ENCODE data around the gene VCAN.

VCAN gene

DNA sequence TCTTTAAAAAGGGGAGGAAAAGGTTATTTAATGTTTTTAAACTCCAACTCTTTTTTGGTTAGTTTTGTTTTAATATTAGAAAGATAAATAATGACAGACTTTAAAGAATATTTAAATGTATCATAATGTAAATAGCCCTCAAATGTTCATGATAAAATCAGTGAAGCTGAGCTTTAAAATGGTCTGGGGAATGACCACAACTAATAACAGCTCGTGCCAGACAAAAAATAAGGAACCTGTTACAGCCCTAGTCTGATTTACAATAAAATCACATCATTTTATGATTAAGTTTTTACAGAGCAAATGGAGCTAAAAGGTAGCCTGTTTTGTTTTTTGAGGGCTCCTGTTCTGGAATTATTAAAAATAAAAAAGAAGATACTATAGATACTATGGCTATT lies 46.1 kb downstream of the VCAN start:
- DNase-seq (ENCODE audit: low read depth): no peak
- no peak overlapping the region for H3K4me3 ChIP-seq (ENCODE audit: low read length)
- TF ChIP-seq, protein P1, sequence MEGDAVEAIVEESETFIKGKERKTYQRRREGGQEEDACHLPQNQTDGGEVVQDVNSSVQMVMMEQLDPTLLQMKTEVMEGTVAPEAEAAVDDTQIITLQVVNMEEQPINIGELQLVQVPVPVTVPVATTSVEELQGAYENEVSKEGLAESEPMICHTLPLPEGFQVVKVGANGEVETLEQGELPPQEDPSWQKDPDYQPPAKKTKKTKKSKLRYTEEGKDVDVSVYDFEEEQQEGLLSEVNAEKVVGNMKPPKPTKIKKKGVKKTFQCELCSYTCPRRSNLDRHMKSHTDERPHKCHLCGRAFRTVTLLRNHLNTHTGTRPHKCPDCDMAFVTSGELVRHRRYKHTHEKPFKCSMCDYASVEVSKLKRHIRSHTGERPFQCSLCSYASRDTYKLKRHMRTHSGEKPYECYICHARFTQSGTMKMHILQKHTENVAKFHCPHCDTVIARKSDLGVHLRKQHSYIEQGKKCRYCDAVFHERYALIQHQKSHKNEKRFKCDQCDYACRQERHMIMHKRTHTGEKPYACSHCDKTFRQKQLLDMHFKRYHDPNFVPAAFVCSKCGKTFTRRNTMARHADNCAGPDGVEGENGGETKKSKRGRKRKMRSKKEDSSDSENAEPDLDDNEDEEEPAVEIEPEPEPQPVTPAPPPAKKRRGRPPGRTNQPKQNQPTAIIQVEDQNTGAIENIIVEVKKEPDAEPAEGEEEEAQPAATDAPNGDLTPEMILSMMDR (IDR thresholded peaks at IDR 0.05; ENCODE audit: insufficient read depth, low read depth, low read length, missing control alignments): no peak

DNA sequence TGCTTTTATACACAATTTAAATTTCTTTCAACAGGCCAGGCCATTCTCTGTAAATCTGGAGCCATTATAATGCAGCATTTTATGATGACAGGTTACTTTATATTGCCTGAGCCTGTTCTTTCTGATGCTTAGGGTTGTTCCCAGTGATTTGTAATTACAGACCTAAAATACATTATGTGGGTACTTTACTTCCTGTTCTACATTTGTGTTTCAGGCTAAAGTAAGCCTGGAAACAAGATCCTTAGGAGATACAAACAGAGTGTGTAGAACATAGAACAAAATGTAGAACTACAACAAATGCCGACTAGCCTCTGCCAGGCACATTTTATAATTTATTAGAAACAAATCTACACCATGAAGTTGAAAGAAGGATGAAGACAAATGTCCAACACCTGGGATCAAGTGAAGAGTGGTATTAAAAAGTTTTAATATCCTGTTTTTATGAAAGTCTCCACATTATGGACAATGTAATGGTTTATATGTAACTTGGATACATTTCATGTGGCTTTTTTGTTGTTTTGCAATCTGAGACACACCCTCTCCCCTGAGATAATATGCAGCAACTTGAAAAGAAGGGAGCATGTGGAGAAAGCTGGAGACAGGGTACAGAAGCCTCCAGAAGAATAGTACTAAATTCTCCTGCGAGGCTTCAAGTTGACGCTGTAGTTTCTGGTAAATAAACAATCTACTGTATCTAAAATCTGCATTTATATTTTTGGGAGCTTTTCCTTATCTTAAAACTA lies 46.9 kb downstream of the VCAN start:
- TF ChIP-seq, protein P1 (IDR thresholded peaks at IDR 0.05; ENCODE audit: insufficient read depth, low read depth, low read length, missing control alignments): no peak
- DNase-seq (ENCODE audit: low read depth): no peak
- no peak overlapping the region for H3K4me3 ChIP-seq (ENCODE audit: low read length)

DNA sequence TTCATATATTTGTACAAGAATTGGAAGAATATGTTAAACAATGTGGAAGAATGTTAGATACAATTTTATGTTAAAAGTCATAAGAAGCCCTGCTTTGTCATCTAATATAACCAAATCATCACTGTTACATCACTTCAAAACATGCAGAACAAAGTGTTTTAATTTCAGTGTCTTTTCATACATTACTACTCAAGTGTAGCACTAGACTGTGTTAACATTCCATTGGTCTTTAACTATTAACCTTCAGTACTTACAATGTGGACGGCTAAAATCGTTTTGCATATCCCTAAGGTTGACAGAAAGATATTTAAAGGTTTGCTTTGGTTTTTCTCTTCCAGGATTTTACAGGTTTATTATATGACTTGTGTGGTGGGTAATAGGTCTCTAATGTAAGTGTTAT lies 50.9 kb downstream of the VCAN start:
- H3K4me3 ChIP-seq (ENCODE audit: low read length): no peak overlapping the region
- DNase-seq (ENCODE audit: low read depth): no peak
- TF ChIP-seq, protein P1 (IDR thresholded peaks at IDR 0.05; ENCODE audit: insufficient read depth, low read depth, low read length, missing control alignments): no peak

DNA sequence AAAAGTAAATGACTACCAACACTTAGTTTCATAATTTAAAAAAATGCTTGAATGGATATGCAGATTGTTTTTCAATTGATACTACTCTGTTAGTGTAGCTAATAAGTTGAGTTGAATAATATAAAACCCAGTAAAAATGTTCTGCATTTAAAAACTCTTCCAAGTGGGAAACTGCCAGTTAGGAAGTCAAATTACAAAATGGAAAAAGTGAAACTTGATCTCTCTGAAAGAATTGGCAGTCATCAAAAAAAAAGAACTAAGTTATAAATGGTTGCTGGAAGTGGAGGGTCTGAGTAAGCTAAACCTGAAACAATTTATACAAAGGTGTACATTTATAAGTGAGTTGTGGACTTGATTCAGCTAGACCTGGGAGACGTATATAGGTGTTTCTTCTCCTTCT lies 52.4 kb downstream of the VCAN start:
- H3K4me3 ChIP-seq (ENCODE audit: low read length): no peak overlapping the region
- TF ChIP-seq, protein P1 (IDR thresholded peaks at IDR 0.05; ENCODE audit: insufficient read depth, low read depth, low read length, missing control alignments): no peak

DNA sequence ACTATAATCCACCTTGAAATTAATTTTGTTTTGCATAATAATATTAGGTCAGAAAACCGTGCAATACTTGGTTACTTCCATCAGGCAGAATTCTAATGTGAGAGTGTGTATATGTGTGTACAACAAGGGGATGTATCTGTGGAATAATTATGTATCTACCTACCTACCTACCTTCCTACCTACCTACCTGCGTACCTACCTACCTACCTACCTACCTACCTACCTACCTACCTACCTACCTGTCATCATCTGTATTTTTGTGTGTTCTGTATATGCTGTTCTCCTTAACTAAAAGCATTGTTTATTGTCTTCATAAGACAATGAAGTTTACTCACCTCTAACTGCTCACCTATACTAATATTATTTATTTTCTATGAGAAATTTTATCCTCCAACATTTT lies 52.8 kb downstream of the VCAN start:
- TF ChIP-seq, protein P1 (IDR thresholded peaks at IDR 0.05; ENCODE audit: insufficient read depth, low read depth, low read length, missing control alignments): no peak
- no peak overlapping the region for H3K4me3 ChIP-seq (ENCODE audit: low read length)
- no peak for DNase-seq (ENCODE audit: low read depth)

More for the DNA sequence above, 52.4 kb downstream of the VCAN start:
- no peak for DNase-seq (ENCODE audit: low read depth)

DNA sequence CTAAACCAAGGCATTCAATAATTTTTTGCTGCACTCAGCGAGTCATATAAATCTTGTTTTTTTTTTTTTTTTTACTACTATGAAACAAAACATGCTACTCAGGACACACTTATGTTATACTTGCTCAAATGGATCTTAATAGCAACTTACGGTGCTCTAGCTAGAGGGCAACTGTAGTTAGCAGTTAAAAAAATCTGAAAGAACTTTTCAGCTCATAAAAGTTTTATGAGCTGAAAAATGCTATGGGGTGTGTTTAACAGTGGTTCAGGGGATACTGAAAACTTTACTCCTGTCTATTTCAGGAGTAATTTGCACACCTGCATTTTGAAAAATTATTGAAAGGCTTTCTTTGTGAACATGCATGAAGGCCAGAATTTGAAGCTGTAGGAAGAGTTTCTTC lies 53.4 kb downstream of the VCAN start:
- H3K4me3 ChIP-seq (ENCODE audit: low read length): no peak overlapping the region
- TF ChIP-seq, protein P1 (IDR thresholded peaks at IDR 0.05; ENCODE audit: insufficient read depth, low read depth, low read length, missing control alignments): no peak
- DNase-seq (ENCODE audit: low read depth): no peak

DNA sequence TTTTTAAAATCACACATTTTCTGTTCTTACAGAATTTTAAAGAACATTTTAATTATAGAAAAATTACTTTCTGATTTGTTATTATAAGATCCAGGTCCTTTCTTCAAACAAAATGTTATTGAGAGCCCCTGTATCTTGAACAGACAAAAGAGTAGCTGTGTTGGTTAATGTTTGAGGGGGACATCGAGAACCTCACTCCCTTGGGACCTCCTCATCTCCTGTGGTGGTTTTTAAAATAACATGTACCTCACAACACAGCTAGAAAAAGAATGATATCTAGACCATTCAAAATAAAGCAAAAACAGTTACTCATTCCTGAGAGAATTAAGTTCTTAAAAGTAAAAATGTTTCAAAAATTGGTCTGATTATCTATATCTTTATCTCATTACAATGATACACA lies 54.7 kb downstream of the VCAN start:
- no peak for DNase-seq (ENCODE audit: low read depth)
- TF ChIP-seq, protein P1 (IDR thresholded peaks at IDR 0.05; ENCODE audit: insufficient read depth, low read depth, low read length, missing control alignments): no peak
- H3K4me3 ChIP-seq (ENCODE audit: low read length): no peak overlapping the region

Measured in epithelial cell of esophagus (primary cell).